GM12865 (cell line): ENCODE measurements around the gene SAMD4B.
A peak's percentile ranks its signal among the peaks of the same experiment; 100 is the strongest.

Experiments used
- DNase-seq: peaks from one replicate; pipeline ENCODE4 v3.0.0; 2010; ENCODE audit warnings: low read depth
- H3K4me3 ChIP-seq: 2 replicates; pipeline ENCODE4 v1.5.1; 2011; ENCODE audit warnings: mild to moderate bottlenecking, low read depth, low read length, control low read depth
- TF ChIP-seq, protein P1 (sequence below): IDR thresholded peaks from 2 replicates; pipeline ENCODE4 v1.5.1; 2011; ENCODE audit warnings: low read length, control low read depth, low read depth, inconsistent platforms; ENCODE audit not compliant: insufficient read depth; ENCODE audit errors: missing control alignments

SAMD4B gene

DNA sequence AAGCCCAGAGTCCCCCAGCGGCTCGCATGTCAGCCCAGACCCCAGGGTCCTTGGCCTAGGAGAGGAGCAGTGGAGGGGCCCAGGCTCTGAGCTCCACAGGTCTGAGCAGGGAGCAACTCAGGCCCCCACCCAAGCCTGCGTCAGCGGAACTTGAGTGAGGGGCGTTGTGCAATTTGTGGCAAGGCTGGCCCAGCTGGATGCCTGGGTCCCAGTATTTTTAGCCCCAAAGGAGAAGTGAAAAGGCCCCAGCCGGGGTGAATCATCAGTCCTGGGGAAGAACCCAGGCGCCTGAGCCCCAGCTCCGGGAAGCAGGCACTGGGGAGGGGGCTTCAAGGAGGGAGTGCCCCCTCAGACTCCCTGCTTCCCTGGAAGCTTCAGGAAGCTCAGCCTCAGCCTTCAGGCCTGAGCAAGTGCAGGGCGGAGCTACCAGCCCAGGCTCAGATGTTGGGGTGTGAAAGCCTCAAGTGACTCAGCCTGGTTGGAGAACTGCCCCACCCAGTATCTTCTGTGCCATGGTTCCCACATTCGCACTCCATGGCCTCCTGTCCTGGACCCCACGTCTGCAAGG, 56.2 kb downstream of the SAMD4B start:
- peak overlapping the region; percentile 50 for H3K4me3 ChIP-seq
- TF ChIP-seq, protein P1, sequence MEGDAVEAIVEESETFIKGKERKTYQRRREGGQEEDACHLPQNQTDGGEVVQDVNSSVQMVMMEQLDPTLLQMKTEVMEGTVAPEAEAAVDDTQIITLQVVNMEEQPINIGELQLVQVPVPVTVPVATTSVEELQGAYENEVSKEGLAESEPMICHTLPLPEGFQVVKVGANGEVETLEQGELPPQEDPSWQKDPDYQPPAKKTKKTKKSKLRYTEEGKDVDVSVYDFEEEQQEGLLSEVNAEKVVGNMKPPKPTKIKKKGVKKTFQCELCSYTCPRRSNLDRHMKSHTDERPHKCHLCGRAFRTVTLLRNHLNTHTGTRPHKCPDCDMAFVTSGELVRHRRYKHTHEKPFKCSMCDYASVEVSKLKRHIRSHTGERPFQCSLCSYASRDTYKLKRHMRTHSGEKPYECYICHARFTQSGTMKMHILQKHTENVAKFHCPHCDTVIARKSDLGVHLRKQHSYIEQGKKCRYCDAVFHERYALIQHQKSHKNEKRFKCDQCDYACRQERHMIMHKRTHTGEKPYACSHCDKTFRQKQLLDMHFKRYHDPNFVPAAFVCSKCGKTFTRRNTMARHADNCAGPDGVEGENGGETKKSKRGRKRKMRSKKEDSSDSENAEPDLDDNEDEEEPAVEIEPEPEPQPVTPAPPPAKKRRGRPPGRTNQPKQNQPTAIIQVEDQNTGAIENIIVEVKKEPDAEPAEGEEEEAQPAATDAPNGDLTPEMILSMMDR: no peak
- DNase-seq: peak; percentile 84

DNA sequence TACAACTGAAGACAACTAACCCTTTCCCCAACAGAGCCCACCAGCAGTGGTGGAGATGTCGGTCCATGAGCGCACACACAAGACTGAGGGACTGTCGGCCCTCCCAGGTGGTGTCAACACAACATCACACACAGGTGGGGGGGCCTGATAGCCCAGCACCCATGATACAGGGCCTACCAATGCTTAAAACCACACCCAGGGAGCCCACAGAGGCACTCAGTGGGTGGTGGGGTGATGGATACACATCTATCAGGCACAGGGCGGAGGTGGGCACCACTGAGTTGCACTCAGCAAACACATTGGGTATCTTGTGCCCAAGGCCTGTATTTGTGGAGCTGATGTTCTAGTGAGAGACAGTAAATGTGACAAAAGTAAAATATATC, 57.4 kb downstream of the SAMD4B start:
- DNase-seq: no peak
- no peak overlapping the region for H3K4me3 ChIP-seq
- TF ChIP-seq, protein P1: no peak

DNA sequence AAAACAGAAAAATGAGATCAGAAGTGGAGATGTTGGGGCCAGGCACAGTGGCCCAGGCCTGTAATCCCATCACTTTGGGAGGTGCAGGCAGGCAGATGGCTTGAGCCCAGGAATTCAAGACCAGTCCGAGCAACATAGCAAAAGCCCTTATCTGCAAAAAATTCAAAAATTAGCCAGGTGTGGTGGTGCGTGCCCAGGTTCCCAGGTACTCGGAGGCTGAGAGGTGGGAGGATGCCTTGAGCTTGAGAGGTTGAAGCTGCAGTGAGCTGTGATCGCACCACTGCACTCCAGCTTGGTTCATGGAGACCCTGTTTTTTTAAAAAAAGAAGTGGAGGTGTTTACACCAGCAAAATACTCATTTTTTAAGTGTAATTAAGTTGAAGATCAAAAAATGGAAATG, 57.8 kb downstream of the SAMD4B start:
- no peak for DNase-seq
- TF ChIP-seq, protein P1: no peak
- H3K4me3 ChIP-seq: no peak overlapping the region

DNA sequence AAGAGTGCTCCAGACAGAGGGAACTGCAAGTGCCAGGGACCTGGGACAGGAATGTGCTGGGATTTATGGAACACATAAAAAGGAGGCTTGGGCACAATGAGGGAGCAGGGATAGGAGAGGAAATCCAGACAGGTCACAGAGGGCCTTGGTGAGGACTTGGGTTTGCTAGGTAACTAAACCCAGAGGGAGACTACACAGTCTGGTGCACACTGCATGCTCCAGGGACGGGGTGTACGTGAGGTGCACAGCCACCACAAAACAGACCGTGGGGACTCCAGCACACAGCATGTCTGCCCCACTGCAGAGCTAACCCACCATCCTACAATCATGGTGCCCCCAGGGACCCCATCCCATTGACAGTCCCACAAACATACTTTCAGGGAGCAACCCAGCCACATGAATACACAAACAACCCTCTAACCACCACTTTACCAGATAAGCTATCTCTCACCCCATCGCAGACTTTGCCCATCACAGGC, 58.9 kb downstream of the SAMD4B start:
- DNase-seq: peak; percentile 55
- H3K4me3 ChIP-seq: peak overlapping the region; percentile 73
- TF ChIP-seq, protein P1: no peak

DNA sequence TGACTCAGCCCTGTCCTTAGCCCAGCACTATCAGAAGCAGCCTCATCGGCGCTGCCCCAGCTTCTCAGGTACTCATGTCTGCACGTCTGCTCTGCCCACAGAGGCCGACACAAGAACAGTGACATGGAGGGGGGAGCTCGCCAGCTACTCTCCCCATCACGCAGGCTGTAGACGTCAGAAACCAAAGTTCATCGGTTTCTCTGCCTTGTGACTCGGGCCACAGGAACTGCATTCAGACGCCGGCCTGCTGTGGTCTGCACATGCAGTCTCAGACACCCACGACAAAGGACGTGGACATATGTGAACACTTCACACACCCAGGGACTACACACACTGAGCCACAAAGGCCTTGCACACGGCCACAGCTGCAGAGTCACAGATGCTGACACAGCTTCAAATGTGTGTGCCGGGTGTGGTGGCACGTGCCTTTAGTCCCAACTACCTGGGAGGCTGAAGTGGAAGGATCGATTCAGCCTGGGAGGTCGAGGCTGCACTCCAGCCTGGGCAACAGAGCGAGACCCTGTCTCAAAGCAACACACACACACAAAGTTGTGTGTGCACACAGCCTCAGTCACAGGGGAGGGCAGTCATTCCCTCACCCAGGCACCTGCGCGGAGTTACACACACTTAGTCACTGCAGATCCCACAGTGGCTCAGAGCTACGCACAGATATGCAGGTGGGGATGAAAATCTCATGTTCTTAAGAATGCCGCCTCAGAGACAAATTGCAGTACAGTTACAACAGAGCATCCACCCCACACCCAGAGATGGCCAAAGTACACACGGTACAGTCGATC, 59.5 kb downstream of the SAMD4B start:
- DNase-seq: peak; percentile 89
- TF ChIP-seq, protein P1: no peak
- H3K4me3 ChIP-seq: peak overlapping the region; percentile 73

DNA sequence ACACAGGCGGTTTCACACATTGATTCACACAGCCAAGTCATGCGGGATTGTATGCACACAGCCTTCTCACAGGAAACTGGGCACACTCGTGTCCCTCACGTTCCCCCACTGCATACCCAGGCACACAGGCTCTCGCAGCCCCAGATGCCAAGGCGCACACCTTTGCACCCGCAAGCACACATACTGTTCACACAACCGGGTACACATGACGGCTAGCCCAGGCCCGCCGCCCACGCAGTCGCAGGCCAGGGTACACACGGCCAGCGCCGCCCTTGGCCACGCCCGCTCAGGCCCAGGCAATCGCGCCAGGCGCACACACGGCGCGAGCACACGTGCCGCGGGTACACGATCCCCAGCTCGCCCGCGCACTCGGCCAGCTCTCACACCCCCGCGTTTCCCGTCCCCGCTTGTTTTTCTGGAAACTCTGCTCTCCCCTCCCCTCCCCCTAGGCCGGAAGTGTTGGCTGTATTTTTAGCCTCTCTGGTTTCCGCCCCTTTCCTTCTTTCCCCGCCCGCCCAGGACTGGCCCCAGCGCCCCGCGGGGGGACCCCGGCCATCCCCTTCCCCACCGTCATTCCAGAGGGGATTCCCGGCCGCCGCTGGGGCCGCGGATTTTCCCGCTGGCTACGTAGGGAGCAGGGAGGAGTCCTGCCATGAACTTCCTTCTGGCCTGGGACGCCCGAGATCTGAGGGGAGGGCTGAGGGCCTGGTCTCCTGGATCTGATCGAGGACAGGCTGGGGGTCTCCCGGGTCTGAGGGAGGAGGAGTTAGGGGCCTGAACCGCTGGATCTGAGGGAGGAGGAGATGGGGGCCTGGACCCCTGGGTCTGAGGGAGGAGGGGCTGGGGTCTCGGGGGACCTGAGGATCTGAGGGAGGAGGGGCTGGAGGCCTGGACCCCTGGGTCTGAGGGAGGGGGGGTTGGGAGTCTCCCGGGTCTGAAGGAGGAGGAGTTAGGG, 60.4 kb downstream of the SAMD4B start:
- DNase-seq: peak; percentile 96
- peak overlapping the region; percentile 73 for H3K4me3 ChIP-seq

More for the DNA sequence above, 60.4 kb downstream of the SAMD4B start:
- TF ChIP-seq, protein P1: no peak
